ENCODE measurements around the gene TEX29. TPM values are rescaled to one million over a fixed set of nuclear protein-coding genes. Genes with fewer than 3 reads are reported as not detected.

Gene TEX29
- total and polyA plus RNA-seq, 9 of the 15 experiments (the other 6 are each of a cell fraction or from before 2014, with no cell fraction given): 0.11 TPM; not detected in 7

- TF ChIP-seq ATF4 (CRISPR knock-in tag; IDR thresholded peaks at IDR 0.05) (no peak), EP300 (IDR thresholded peaks at IDR 0.05; ENCODE audit: low read length) (no peak), TAF7 (tag; IDR thresholded peaks at IDR 0.05) (no peak)
Observed at GRCh38 chr13:111313911-111314425, 6.5 kb upstream of the TEX29 start (continued).

- no peak overlapping the region for H3K9ac ChIP-seq (ENCODE audit: insufficient read depth in 1 of 2, low read depth in 2 of 2, low read length in 2 of 2)
- DNase-seq (ENCODE audit: extremely low read depth in 1 of 4, low spot score in 3 of 4) (no peak), FAIRE-seq (no peak), ATAC-seq (no peak)
- POLR2A ChIA-PET: no interaction called here
- no peaks in the 10 kb centered on the region for H3K36me3 ChIP-seq (ENCODE audit: control insufficient read depth, insufficient read depth, low read length)
- H3K4me2 ChIP-seq (ENCODE audit: insufficient read depth, low read length): no peak overlapping the region
- H3K4me1 ChIP-seq (replicated peaks in 1 of 2; ENCODE audit: control insufficient read depth in 2 of 2, insufficient read depth in 2 of 2, low read length in 2 of 2): no peaks in the 10 kb centered on the region
- no peaks in the 10 kb centered on the region for H4K20me1 ChIP-seq (replicated peaks; ENCODE audit: control insufficient read depth, insufficient read depth, low read length)
- peaks cover 0 to 25% of the 10 kb centered on the region in 2 experiments; a peak in 4 of 5 replicates for H3K27me3 ChIP-seq (ENCODE audit: control insufficient read depth in 2 of 2, insufficient read depth in 2 of 2, low read length in 2 of 2)
- no TSS peak for BruUV-seq (replicated peaks)
- in situ Hi-C loops (cut with MboI): no loop called here
- 28% methylated on average over 5 of the region's 6 CpGs for WGBS (ENCODE audit: insufficient coverage, low coverage, missing lambda C conversion rate)
- H3K4me3 ChIP-seq: no peak overlapping the region
- no peak overlapping the region for H3K27ac ChIP-seq (ENCODE audit: extremely low read depth, low read depth, low read length)
- intact Hi-C loops (cut with micrococcal nuclease): no loop called here
- H3K9me3 ChIP-seq (replicated peaks; ENCODE audit: control insufficient read depth, insufficient read depth, low read depth, low read length): no peaks in the 10 kb centered on the region; the same call in 1 of the 2 replicates
- CTCF ChIA-PET (ENCODE audit: low intra/inter-chr PET ratio): no interaction called here
- H2AFZ ChIP-seq (ENCODE audit: low read depth, low read length): no peak overlapping the region
- no peaks in the 10 kb centered on the region for H3K79me2 ChIP-seq (ENCODE audit: control insufficient read depth, insufficient read depth, low read length)
- no peaks in the 10 kb centered on the region for H3K9me1 ChIP-seq (ENCODE audit: control insufficient read depth, insufficient read depth, low read length)
- TF ChIP-seq THRAP3 (IDR thresholded peaks at IDR 0.05; ENCODE audit: borderline replicate concordance) (no peak), ZNF644 (tag; IDR thresholded peaks at IDR 0.05; ENCODE audit: low read depth) (no peak), ATF1 (CRISPR knock-in tag; IDR thresholded peaks at IDR 0.05) (no peak), ATF1 (tag; IDR thresholded peaks at IDR 0.05) (no peak), RBM14 (IDR thresholded peaks at IDR 0.05; ENCODE audit: borderline replicate concordance, insufficient read depth, low read depth, low read length) (no peak), CCAR2 (IDR thresholded peaks at IDR 0.05; ENCODE audit: low read depth, low read length) (no peak), HEY1 (CRISPR knock-in tag; IDR thresholded peaks at IDR 0.05; ENCODE audit: borderline replicate concordance) (no peak)
Observed at GRCh38 chr13:111314852-111315251, 5.6 kb upstream of the TEX29 start.

All from K562 (cell line).